NCI-H128 (cell line): ENCODE data around the gene UNC80.

ENCODE experiments used
- DNase-seq: peaks from one replicate; lab custom pipeline; 2025; ENCODE audit not compliant: unreplicated experiment; lab: John Stamatoyannopoulos, UW

Gene UNC80

GRCh38 chr2:209805351-209805750 is 33.7 kb downstream of the UNC80 start:
- no peak for DNase-seq

DNA sequence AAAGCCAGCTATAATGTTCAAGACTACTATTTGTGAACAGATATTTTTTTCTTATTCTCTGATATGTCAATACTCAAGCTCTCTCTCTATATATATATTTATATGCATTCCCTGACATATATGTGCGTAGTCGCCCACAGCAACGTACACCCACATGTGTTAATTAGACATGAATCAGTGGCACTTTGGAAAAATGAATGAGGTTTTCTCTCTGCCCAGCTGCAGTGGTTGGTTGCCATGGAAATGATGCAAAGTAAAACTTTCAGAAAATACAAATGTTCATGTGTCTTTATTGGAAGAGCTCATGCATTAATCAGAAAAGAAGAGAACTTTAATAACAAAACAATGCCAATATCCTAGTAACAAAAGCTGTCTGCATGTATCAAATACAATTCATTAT is 34.7 kb downstream of the UNC80 start:
- no peak for DNase-seq

DNA sequence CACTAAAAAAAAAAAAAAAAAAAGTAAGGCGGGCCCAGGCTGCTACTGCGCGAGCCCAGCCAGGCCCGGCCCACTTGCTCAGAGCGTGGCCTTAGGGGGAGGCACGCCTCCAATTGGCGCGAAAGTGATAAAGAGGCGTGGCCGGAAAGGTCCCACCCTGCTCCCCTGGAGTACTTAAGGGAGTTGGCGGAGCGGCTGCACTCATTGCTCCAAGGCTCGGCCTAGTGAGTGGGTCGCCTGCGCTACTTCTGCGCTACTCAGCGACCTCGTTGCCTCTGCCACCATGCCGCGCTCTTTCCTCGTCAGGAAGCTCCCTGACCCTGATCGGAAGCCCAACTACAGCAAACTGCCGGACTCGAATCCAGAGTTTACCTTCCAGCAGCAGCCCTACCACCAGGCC is 36.9 kb downstream of the UNC80 start:
- DNase-seq = no peak

DNA sequence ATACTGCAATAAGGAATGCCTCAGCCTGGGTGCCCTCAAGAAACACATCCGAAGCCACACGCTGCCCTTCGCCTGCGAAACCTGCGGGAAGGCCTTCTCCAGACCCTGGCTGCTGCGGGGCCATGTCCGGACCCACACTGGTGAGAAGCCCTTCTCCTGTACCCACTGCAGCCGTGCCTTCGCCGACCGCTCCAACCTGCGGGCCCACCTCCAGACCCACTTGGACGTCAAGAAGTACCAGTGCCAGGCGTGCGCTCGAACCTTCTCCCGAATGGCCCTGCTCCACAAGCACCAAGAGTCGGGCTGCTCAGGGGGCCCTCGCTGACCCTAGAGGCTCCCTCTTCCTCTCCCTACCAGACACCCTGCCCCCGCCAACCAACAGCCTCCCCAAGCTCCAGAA is 37.6 kb downstream of the UNC80 start:
- DNase-seq = no peak

- no peak for DNase-seq
Observed at GRCh38 chr2:209817844-209818271, 46.2 kb downstream of the UNC80 start.

DNA sequence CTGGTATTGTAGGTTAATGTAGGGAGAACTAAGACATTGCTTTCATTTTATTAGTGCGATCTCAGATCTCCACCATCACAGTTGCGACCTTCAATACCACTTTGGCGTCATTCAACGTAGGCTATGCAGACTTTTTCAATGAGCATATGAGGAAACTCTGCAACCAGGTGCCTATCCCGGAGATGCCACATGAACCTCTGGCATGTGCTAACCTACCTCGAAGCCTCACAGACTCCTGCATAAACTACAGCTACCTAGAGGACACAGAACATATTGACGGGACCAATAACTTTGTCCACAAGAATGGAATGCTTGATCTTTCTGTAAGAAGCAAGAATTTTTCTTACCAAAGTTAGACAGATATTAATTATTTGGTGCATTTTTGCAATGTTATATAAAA is 47.3 kb downstream of the UNC80 start:
- DNase-seq = no peak

DNA sequence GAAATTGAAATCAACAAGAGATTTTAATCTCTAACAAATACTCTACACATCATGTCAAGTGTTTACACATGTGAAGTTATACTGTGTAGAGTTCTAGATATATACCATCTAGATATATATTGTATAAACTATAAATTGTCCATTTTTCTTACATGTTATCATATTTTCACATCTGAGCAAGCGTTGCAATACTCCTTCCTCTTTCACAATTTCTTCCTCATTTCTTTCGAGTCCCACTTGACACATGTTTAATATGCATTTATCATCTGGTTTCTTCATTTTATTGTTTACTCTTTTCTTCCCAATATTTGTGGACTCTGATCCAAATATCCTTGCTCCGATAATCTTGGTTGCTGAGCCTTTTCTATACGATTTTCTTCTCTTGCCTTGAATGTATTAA is 50.2 kb downstream of the UNC80 start:
- no peak for DNase-seq

GRCh38 chr2:209823484-209823883 is 51.9 kb downstream of the UNC80 start:
- DNase-seq = no peak

DNA sequence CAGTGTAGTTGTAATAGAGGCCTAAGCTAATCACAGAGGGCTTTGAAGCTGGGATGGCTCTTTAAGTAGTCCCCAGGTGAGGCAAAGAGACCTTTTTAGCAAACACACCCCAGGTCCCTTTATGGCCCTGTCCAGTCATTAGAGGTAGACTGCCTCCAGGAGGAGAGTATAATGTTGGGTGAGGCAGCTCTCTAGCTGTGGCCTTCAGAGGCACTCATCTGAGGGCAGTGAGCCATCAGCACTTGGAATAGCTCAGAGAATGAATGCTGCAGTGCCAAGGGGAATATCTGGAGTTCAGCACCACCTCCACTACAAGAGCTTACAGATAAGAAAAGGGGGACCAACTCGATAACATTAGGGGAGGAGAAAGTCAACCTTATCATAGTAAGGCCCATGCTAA is 52.8 kb downstream of the UNC80 start:
- no peak for DNase-seq

GRCh38 chr2:209830722-209831465 is 59.3 kb downstream of the UNC80 start:
- DNase-seq = no peak

DNA sequence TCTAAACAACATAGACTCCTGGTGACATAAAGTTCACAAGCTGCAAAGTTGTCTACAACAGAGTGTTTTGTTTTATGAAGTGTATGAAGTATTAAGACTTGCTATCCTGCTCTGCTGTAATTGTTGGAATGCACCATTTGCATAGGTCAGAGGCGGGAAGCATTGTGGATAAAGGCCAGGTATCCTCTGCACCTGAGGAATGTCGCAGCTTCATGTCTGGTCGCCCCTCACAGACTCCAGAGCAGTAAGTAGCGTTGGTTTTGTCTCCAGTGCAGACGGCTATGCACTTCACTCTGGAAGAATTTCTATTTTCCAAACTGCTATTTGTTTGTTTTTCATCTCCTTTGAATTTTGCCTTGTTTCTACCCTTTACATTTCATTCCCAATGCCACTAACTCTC is 63.1 kb downstream of the UNC80 start:
- DNase-seq = no peak

GRCh38 chr2:209840434-209840833 is 68.8 kb downstream of the UNC80 start:
- no peak for DNase-seq

- DNase-seq = no peak
Observed at GRCh38 chr2:209845666-209846065, 74.0 kb downstream of the UNC80 start.

- DNase-seq = no peak
Observed at GRCh38 chr2:209864716-209865295, 93.2 kb downstream of the UNC80 start.

- no peak for DNase-seq
Observed at GRCh38 chr2:209868271-209868994, 96.8 kb downstream of the UNC80 start.

- no peak for DNase-seq
Observed at GRCh38 chr2:209870067-209870466, 98.4 kb downstream of the UNC80 start.

DNA sequence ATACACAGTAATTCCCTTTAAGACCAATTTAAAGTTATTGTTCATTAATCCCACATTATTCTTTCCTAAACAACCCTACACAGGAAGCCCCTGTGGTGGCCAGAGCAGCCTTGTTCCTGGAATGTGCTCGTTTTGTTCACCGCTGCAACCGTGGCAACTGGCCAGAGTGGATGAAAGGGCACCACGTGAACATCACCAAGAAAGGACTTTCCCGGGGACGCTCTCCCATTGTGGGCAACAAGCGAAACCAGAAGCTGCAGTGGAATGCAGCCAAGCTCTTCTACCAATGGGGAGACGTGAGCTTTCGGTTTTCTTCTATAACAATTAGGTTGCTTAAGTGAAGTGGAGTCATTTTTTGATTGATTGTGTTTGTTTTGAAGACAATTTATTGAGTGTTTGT is 101.0 kb downstream of the UNC80 start:
- DNase-seq = no peak

DNA sequence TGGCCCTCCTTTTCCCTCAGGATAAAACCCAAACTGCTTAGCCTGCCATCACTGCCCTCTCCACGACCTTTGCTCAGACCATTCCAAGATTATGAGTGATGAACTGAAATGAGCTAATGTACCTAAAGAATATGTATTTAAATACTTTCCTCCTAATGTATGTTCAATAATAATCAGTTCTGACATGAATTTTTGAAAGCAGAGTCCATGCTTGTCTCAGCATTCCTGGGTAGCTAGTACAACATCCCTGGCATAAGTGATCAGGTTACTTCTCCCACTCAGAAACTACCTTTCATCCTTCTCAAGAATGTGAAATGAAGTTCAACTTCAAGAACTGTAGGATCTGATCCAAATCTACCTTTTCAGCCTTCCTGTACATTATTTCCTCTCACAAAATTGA is 103.6 kb downstream of the UNC80 start:
- DNase-seq = no peak

GRCh38 chr2:209876211-209876610 is 104.6 kb downstream of the UNC80 start:
- DNase-seq = no peak

DNA sequence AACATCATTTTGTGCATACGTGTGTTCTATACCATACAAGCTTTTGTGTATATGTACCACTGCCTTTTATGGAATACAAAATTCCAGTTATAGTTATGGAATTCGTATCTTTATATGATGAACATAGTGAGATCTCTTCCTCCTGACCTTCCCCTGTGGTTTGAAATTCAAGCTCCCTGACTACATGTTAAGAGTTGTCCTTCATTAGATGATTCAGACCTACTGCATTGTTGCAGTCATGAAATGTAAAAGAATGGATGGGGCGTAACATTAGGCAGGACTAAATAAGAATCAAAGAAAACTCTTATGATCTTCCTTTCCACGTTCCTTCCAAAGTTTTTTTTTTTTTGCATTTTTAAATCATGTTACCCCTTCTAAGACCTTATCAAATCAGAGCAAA is 107.1 kb downstream of the UNC80 start:
- no peak for DNase-seq

DNA sequence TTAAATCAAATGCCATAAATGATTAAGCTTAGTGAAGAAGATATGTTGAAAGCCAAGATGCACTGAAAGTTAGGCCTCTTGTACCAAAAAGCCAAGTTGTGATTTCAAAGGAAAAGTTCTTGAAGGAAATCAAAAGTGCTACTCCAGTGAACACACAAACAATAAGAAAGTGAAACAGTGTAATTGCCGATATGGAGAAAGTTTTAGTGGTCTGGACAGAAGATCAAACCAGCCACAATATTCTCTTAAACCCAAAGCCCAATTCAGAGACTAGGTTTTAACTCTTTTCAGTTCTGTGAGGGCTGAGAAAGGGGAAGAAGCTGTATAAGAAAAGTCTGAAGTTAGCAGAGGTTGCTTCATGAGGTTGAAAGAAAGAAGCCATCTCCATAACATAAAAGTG is 129.0 kb downstream of the UNC80 start:
- no peak for DNase-seq

DNA sequence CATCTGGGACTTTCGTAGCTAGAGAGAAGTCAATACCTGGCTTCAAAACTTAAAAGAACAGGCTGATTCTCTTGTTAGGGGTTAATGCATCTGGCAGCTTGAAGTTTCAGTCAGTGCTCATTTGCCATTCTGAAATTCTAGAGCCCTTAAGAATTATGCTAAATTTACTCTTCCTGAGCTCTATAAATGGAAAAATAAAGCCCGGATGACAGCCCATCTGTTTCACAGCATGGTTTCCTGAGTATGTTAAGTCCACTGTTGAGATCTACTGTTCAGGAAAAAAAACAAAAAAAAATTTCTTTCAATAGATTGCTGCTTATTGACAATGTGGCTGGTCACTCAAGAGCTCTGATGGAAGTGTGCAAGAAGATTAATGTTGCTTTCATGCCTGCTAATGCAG is 129.5 kb downstream of the UNC80 start:
- DNase-seq = no peak
